Stimulated activated CD4-positive, alpha-beta T cell treated with anti-CD3 and anti-CD28 coated beads, TNF-alpha, amount 100 ng/mL, for 4 hours (primary cell): ENCODE data around the gene RGS6.
"Not testable (repeated sequence)": the region's sequence is repeated elsewhere in the genome, so short reads cannot be mapped to it uniquely, and the experiment has no call there.

Experiments
- DNase-seq, 3 experiments: peaks; one replicate each; pipeline ENCODE4 v3.0.0-alpha.2; 2020; ENCODE audit warnings: low read depth in 3 of 3

RGS6 gene

DNA sequence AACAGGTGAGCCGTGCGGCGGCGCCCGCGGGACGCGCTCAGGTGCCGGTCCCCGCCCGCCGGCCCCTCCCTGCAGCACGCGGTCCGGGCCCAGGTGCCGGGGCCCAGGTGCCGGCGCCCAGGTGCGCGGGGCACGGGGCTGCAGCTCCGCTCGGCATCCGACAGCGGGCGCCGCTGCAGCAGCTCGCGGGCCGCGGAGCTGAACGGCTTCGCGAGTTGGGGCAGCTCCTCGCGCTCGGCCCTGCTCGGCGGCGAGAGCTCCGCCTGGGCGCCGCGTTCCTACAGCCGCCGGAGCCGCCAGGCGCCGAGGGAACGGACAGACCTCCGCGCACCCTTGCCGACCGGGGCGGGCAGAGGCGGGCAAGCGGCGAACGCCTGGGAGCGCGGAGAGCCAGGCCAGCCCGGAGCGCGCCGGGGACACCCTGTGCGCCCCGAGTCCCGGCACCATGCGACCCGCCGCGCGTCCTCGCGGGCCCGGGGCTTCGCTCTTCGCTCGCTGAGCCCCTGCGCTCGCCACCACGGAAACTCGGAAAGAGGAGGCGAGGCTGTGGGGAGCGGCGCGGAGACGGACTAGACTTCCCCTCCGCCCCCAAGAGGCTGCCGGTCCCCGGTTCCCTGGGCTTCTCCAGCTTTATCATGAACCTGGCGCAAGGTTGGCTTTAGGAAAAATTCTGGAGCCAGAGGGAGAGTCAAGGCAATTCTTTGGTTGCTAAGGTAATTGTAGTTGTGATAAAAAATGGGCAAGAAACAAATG lies at the start of gene RGS6:
Gene RGS6 (plus strand): TSS at position 201 of the 753 bp plus-strand sequence.
- DNase-seq, result no peak

DNA sequence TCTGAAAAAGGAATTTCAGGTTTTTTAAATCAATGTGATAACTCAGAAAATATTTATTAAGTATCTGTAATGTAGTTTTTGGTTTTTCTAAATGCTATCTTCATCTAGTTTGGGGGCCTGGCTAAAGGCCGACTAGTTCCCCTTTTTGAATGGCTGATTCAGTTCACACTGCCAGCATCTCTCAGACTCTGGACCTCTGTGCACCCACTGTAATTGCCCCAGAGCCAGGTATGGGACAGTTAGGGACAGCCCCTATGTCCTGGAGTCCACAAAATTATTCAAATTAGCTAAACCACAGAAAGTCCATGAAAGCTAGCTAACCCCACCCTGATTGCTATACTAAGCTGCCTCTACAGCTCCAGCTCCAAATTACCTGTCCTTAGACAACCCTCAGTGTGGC lies 49.1 kb upstream of the RGS6 start:
- DNase-seq, result no peak

- DNase-seq, result no peak
Measured at GRCh38 chr14:71885301-71885700, 46.9 kb upstream of the RGS6 start.

DNA sequence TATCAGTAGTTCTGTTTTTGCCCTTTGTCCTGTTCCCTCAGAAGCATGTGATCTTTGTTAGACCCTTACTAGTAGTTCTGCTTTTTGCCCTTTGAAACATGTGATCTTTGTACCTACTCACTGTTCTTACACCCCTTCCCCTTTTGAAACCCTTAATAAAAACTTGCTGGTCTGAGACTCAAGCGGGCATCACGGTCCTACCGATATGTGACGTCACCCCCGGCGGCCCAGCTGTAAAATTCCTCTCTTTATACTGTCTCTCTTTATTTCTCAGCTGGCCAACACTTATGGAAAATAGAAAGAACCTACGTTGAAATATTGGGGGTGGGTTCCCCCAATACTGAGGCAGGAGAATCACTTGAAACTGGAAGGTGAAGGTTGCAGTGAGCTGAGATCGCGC lies 44.4 kb upstream of the RGS6 start:
- DNase-seq, result not testable (repeated sequence)

- DNase-seq, result no peak
Measured at GRCh38 chr14:71890541-71890940, 41.7 kb upstream of the RGS6 start.

GRCh38 chr14:71891185-71891584 lies 41.0 kb upstream of the RGS6 start:
- no peak for DNase-seq

- DNase-seq, result no peak
Measured at GRCh38 chr14:71891970-71892369, 40.3 kb upstream of the RGS6 start.

GRCh38 chr14:71905031-71905430 lies 27.2 kb upstream of the RGS6 start:
- DNase-seq, result no peak

GRCh38 chr14:71905860-71906259 lies 26.4 kb upstream of the RGS6 start:
- DNase-seq, result no peak

DNA sequence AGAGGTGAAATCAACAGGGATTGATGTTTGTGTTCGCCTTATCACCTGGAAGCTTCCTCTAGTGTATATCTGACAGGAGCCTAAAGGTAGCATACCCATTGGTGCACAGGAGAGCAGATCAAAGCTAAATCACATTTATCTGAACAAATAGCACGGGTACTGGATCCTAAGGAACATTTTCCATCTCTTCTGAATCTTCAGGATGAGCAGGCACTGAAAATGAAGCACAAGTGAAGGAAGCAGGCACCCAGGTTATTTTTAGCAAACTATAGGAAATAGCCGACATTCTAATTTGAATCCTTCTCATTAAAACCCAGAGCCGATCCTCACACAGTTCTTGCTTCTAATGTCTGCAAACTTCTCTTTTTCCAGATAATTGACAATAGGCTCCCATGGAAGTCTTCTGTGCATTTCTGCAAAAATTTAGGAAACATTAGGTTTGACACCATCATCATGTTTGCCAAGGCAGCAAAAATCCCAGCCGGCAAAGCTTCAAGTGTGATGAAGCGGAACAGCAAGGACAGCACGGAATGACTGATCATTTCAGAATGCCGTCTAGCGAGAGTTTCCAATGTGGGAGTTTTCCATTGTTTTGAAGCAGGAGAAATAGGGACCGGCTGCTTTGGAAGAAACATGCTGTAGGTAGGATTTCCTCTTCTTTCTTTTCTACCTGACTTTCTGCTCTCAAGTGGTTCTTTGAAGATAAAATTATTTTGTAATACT lies 24.3 kb upstream of the RGS6 start:
- no peak for DNase-seq

DNA sequence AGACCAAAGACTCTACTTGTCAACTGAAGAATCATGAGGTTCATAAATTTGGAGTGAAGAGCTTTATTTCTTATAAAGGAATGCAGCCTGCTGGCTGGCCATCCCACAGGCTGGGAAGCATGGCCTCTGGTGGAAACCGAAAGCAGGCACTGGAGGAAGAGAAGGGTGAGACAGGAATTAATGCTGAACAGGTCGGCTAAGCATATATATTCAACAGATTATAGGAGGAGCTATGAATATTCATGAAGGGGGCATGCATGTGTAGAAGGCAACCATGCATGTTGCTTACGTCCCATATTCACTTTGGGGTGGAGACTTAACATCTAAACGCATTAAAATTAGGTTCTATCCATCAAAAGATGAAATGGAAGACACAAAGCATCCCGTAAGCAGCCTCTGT lies 20.6 kb upstream of the RGS6 start:
- DNase-seq, result no peak

- no peak for DNase-seq
Measured at GRCh38 chr14:71913342-71913741, 18.9 kb upstream of the RGS6 start.

GRCh38 chr14:71918955-71919354 lies 13.3 kb upstream of the RGS6 start:
- no peak for DNase-seq

- no peak for DNase-seq
Measured at GRCh38 chr14:71923513-71923912, 8.7 kb upstream of the RGS6 start.

DNA sequence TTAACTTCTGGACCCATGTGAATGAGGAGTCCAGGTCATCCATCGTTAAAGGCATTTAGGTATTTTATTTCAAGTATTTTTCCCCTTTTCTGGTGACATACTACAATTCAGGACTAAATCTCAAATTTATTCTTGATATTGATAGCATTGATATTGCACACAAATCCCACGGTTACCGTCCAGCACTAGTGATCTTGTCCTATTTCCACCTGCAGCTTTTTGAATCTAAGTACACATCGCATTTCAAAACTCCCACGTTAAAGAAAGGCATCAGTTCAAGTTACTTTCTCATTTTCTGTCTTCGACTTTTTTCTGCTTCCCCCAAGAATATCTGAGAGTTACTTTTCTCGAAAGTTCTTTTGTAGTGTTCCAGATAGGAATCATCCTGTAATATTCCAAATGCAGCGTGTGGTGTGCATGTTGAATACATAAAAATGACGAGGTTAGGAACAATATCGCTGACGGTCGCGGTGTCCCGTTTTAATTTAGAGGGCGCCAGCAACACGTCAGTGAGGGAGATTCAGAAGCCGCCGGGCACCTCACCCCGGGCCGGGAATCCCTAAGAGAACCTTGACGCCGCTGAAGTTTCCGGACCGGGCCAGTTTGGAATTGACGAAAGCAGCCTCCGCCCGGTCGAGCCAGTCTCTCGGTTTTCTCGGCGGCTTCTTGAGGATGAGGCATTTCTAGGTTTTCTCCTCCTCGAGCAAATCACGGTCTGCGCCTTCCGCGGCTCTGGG lies 569 bp upstream of the RGS6 start:
- no peak for DNase-seq

DNA sequence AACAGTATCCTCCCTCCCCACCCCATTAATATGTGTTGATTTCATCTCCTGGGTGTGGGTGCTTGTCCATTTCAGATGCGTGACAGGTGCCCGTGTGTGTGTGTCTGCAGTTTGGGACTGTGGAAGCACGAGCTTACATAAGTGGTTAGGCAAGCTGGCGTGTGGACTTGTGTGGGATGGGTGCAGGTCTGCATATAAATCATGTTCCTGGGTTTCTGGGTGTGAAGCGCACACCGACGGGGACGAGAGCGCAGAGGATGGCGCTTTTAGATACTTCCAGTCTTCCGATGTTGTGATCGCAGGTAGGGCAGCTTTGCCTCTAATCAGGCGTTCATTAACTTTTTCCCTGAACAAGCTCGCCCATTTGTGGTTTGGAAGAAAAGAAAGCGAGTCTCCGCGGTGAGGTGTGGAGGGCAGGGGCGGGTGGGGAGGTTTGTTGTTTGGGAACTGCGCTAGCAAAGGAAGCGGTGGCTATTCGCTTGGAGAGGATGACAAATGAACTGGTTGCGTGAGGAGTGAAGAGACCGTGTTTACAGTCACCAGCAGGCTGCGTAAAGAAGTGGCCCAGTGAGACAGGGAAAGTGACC lies 865 bp downstream of the RGS6 start:
- DNase-seq, result no peak

- DNase-seq, result not testable (repeated sequence)
Measured at GRCh38 chr14:71938273-71938672, 6.0 kb downstream of the RGS6 start.

- DNase-seq, result not testable (repeated sequence)
Measured at GRCh38 chr14:71939344-71939743, 7.1 kb downstream of the RGS6 start.

- not testable (repeated sequence) for DNase-seq
Measured at GRCh38 chr14:71940500-71940899, 8.3 kb downstream of the RGS6 start.

DNA sequence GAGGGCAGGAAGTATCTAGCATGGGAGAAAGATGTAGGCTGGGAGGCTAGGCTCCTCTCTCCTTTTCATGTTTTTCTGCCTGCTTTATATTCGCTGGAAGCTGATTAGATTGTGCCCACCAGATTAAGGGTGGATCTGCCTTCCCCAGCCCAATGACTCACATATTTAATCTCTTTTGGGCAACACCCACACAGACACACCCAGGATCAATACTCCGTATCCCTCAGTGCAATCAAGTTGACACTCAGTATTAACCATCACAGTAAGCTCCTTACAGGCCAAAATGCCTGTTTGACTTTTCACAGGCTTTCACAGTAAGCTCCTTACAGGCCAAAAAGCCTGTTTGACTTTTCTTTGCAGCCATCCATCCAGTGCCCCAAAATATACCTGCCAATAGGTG lies 9.4 kb downstream of the RGS6 start:
- not testable (repeated sequence) for DNase-seq

GRCh38 chr14:71942904-71943694 lies 10.9 kb downstream of the RGS6 start:
- no peak for DNase-seq

DNA sequence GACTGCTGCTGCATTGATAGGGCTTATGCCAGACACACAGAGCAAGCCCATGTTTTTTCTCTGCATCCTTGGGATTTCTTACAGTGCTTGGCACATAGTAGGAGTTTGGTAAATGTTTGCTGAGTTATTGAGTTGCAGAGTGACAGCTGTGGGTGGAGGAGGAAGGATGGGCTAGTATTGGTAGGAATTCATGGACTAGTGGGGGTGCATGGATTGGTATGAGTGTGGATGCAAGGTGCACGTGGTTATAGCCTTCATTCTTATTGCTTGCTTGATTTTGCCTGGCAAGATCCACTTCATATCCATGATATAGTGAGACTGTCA lies 11.4 kb downstream of the RGS6 start:
- no peak for DNase-seq
